NCI-H2227 (cell line): ENCODE results near the gene COX17.

ENCODE experiments used
- DNase-seq: peaks from one replicate; lab custom pipeline; 2025; ENCODE audit not compliant: unreplicated experiment; lab: John Stamatoyannopoulos, UW

COX17 gene

GRCh38 chr3:119625451-119626153 lies 51.6 kb downstream of the COX17 start:
- DNase-seq: no peak

DNA sequence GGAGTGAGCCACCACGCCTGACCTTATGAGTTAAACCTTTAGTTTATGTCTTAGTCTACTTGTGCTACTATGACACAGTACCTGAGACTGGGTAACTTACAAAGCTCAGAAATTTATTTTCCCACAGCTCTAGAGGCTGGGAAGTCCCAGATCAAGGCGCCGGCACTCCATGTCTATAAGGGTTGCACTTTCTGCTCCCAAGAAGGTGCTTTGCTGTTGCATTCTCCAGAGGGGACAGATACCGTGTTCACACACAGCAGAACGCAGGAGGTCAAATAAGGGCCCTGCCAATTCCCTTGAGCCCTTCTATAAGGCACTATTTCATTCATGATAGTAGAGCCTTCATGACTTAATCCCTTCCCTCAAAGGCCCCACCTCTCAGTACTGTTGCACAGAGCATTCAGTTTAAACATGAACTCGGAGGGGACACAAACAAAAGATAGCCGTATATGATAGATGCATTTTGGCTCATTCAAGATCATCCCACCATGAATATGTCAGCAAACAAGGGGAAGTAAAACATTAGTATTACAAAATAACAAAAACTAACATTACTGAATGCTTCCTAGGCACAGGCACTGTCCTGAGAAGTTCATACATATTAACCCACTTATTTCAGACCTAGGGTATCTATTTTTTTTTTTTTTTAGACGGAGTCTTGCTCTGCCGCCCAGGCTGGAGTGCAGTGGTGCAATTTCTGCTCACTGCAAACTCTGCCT lies 53.0 kb downstream of the COX17 start:
- DNase-seq: no peak

GRCh38 chr3:119620899-119621298 lies 56.3 kb downstream of the COX17 start:
- DNase-seq: no peak
